HFF-Myc (cell line): ENCODE results near the gene KLHL18.

Experiments used
- DNase-seq: peaks from one replicate; pipeline ENCODE4 v3.0.0-alpha.2; 2011; ENCODE audit warnings: low read depth; ENCODE audit errors: extremely low read depth
- H3K4me3 ChIP-seq: replicated peaks from 2 replicates; pipeline ENCODE4 v1.5.1; 2011; ENCODE audit warnings: low read depth, mild to moderate bottlenecking, control low read depth, low read length
- TF ChIP-seq, protein P1 (sequence below): IDR thresholded peaks from 2 replicates; pipeline ENCODE4 v1.5.1; 2012; ENCODE audit warnings: mild to moderate bottlenecking, low read depth, low read length, control low read depth; ENCODE audit errors: missing control alignments

The KLHL18 gene

DNA sequence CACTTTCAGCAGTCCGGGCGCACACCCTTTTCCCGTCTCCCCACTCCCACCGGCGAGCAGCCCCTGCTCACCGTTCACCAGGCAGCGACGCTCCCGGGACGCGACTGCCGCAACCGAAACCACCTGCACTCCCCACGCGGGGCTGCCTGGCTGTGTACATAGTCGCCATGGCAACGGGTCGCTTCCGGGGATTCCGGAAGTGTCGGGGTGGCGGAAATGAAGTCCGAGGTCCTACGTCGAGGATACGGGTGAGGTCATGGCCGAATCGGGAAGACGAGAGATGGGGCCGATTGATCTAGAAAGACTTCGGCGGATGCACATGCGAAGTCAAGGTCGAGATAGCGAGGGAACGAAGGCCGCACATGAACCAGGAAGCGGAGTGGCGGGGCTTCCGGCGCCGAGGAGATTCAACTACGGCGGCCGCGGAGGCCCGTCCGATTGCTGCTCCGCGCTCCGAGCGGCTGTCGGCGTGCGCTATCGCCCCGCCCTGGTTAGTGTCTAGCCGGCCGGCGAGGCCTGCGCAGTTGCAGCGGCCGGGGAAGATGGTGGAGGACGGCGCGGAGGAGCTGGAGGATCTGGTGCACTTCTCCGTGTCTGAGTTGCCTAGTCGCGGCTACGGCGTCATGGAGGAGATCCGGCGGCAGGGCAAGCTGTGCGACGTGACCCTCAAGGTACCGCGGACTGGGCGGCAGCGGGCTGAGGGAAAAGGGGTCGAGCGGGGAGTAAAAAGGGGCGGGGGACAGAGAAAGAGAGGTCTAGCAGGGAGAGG lies at the start of gene KLHL18, which contains the start of gene KIF9:
KLHL18 (plus strand) TSS at position 521 of the 769 bp plus-strand sequence; CDS start at position 543, 22 bp downstream.
KIF9 (minus strand) TSS at position 376 of the 769 bp plus-strand sequence. CDS start 5,425 bp downstream, outside the sequence.
- DNase-seq, result peak; percentile 74
- TF ChIP-seq, protein P1, sequence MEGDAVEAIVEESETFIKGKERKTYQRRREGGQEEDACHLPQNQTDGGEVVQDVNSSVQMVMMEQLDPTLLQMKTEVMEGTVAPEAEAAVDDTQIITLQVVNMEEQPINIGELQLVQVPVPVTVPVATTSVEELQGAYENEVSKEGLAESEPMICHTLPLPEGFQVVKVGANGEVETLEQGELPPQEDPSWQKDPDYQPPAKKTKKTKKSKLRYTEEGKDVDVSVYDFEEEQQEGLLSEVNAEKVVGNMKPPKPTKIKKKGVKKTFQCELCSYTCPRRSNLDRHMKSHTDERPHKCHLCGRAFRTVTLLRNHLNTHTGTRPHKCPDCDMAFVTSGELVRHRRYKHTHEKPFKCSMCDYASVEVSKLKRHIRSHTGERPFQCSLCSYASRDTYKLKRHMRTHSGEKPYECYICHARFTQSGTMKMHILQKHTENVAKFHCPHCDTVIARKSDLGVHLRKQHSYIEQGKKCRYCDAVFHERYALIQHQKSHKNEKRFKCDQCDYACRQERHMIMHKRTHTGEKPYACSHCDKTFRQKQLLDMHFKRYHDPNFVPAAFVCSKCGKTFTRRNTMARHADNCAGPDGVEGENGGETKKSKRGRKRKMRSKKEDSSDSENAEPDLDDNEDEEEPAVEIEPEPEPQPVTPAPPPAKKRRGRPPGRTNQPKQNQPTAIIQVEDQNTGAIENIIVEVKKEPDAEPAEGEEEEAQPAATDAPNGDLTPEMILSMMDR, result no peak
- peak within 1 kb of the TSS; percentile 82 for H3K4me3 ChIP-seq

DNA sequence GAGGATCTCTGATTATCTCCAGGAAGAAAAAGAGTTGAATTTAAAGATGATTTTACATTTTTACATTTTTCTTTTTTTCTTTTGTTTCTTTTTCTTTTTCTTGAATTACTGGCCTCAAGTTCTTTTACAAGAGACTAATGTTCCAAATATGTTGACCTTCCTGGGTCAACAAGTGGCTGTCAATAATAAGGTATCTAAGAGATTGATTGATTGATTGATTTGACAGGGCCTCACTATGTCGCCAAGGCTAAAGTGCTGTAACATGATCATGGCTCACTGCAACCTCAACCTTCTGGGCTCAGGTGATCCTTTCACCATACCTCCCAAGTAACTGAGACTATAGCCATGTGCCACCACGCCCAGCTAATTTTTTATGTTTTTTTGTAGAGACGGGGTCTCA lies 44.7 kb upstream of the KLHL18 start:
- DNase-seq, result no peak
- TF ChIP-seq, protein P1, result no peak
- H3K4me3 ChIP-seq, result no peak overlapping the region

DNA sequence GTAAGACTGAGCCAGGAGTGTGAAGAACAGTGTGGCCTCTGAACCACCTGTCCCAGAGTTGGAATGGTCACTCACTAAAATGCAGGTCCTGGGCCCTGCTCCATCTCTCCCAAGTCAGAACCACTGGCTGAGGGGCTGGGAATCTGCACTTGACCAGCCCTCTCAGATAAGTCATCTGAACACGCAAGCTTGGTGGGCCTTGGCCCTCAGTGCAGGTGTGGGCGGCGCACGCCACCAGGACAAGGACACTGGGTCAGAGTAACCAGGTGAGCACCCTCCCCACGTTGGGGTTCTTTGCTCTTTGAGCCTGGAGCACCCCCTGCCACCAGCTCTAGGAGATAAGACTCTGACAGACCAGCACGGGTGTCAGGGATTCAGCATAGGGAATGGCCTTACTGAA lies 42.8 kb upstream of the KLHL18 start:
- TF ChIP-seq, protein P1, result no peak
- no peak for DNase-seq
- no peak overlapping the region for H3K4me3 ChIP-seq

DNA sequence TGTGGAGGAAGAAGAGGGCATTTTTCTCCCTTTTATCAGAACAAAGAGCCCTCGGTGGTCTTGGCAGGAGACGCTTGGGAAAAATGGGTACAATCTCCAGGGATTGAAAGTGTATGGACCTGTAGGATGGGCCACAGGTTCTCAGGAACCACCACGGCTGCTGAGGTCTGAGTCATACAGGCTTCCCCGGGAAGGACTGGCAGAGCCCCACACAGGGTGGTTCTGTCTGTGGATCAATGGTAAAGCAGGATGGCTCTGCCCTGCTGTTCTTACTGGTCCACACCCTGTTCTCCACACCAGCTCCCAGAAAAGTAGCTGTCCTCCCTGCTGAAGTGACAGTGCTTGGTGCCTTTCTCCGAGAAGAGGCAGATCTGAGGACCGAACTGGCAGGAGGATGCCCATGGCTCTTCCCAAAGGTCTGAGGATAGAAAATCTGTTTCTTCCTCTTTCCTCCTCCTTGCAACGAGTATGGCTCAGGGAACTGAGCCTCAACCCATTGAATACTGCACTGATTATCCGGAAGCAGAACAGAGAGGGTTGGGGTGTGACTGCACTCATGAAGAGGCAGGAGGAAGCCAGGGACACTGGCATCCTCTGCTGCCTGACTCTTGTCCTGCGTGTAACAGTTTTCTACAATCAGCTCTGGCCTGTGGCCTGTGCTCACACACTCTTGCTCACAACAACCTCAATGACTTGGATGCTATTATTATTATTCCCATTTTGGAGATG lies 39.2 kb upstream of the KLHL18 start:
- DNase-seq, result no peak
- no peak overlapping the region for H3K4me3 ChIP-seq
- TF ChIP-seq, protein P1, result no peak

DNA sequence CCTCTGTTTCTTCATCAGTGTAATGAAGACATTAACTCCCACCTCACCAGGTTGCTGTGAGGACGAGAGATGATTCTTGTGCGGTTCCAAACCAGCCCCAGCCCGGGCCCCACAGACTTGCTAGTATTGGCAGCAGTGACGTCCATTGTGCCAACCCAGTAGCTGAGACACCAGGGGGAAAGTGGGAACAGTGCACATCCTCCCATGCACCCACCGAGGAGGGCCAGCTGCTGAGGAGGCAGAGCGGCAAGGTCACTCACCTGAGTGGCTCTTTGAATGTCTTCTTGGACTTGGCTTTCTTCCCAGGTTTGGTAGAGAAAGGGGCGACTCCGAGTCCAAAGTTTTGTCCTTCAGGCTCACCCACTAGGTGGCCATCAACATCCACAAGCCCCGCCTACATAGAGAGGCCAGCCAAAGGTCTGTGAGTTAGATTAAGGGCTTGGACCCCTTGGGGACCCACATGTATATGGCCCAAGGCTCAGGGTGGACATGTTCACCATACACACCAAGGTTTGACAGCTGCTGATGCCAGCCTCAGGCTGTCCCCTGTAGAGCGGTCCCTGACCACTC lies 38.1 kb upstream of the KLHL18 start:
- no peak overlapping the region for H3K4me3 ChIP-seq
- no peak for DNase-seq

DNA sequence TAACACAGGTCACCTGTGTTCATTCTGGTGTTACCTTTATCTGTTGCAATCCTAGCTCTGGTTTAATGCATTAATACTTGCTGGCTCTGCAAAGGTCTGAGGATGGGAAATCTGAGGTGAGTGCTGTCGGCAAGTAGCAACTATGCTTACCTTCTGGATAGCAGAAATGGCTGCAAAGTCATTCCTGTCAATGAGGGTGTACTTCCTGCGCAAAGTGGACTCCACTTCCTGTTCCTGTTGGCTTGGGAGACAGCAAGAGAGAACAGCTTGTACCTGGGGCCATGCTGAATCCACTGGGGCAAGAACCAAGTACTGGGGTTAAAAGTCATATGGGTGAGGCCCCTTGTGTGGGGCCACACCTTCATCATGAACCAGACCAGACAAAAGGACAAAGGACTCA lies 37.5 kb upstream of the KLHL18 start:
- no peak for DNase-seq
- H3K4me3 ChIP-seq, result no peak overlapping the region
- TF ChIP-seq, protein P1, result no peak

More for the DNA sequence above, 38.1 kb upstream of the KLHL18 start:
- TF ChIP-seq, protein P1, result no peak
